DMS153 treated with DMSO at 0.1 percent for 48 hours (cell line): ENCODE measurements around the gene NPAS3.
"Not testable (repeated sequence)": the region's sequence is repeated elsewhere in the genome, so short reads cannot be mapped to it uniquely, and the experiment has no call there.

Experiments
- DNase-seq: peaks from one replicate; lab custom pipeline; 2025; ENCODE audit not compliant: unreplicated experiment; lab: John Stamatoyannopoulos, UW

NPAS3 gene

DNA sequence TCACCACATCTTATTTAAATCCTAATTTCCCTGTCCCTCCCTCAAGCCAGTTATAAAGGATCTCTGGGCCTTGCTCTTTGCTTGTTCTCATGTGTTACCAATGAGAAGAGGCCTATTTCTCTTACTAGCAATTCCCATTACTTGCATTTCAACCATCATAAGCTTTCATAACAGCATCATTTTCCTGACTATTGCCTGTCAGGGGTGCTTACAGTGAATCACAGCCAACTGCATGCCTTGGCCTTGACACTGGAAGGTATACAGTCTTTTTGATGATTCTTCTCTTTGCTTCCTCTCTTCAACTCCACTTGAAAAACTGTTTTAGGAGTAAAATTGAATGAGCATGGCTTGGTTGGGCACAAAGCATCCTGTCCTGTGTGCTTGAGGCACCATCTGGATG is 127.0 kb downstream of the NPAS3 start:
- DNase-seq, result no peak

DNA sequence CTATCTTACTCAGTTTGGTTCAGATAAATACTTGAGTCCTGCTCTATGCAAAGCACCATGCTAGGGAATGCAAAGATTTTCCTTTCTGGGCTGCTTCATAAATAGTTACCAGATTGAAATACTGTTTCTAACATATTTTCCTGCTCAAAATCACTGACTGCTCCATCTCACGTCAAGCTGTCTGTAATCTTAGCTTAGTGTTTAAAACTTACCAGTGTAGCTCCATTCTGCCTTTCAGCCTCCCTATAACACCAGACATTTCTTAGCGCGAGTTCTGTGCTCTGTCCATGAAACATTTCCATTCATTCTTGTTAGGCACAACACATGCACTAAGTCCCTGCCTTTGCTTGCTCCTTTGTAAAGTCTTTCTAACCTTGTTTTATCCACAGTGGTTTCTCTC is 129.4 kb downstream of the NPAS3 start:
- no peak for DNase-seq

GRCh38 chr14:33068626-33069025 is 129.9 kb downstream of the NPAS3 start:
- DNase-seq, result no peak

- DNase-seq, result no peak
Measured at GRCh38 chr14:33070475-33070874, 131.8 kb downstream of the NPAS3 start.

- DNase-seq, result no peak
Measured at GRCh38 chr14:33073023-33073422, 134.3 kb downstream of the NPAS3 start.

- DNase-seq, result peak; percentile 25
Measured at GRCh38 chr14:33081259-33081658, 142.6 kb downstream of the NPAS3 start.

- DNase-seq, result no peak
Measured at GRCh38 chr14:33085799-33086198, 147.1 kb downstream of the NPAS3 start.

DNA sequence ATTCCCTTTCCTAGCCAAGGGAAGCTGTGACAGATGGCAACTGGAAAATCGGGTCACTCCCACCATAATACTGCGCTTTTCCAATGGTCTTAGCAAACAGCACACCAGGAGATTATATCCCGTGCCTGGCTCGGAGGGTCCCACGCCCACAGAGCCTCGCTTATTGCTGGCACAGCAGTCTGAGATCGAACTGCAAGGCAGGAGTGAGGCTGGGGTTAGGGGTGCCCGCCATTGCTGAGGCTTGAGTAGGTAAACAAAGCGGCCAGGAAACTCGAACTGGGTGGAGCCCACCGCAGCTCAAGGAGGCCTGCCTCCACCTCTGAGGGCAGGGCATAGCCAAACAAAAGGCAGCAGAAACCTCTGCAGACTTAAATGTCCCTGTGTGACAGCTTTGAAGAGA is 149.6 kb downstream of the NPAS3 start:
- DNase-seq, result not testable (repeated sequence)

DNA sequence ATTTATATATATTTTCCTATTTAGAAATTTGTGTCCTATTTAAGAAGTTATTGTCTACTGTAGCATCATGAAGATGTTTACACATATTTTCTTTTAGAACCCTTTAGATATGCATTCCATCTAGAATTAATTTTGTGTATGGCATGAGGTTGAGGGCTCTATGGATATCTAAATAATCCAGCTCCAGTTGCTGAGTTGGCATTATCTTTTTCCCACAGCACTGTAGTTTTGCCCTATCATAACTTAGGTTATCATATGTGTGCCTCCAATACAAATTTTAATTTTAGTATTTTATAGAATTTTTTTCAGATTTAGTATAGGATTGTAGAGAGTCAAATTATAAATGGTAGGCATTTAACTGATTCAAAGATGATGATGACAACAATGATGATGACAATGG is 159.3 kb downstream of the NPAS3 start:
- no peak for DNase-seq

GRCh38 chr14:33103489-33103888 is 164.8 kb downstream of the NPAS3 start:
- DNase-seq, result no peak

DNA sequence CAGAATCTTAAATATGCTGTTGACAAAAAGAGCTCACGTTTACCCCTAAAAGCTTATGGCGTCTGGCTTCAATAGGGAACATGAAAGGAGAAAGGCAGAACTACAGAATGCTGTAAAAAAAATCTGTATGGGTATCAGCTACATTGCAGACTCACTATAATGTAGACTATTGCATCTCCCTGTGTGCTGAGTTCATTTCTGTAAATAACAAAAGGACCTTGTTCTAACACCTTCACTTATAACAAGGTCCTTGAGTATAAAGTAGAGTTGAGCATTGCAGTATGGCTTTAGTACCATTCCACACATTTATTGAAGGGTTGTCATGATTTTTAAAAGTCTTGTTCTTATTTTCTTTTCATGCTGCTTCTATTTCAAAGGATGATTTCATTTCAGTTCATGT is 165.3 kb downstream of the NPAS3 start:
- DNase-seq, result no peak

- DNase-seq, result no peak
Measured at GRCh38 chr14:33110737-33111443, 172.2 kb downstream of the NPAS3 start.

GRCh38 chr14:33114331-33114730 is 175.7 kb downstream of the NPAS3 start:
- no peak for DNase-seq

- peak; percentile 42 for DNase-seq
Measured at GRCh38 chr14:33118668-33119067, 180.0 kb downstream of the NPAS3 start.

GRCh38 chr14:33120341-33120740 is 181.7 kb downstream of the NPAS3 start:
- DNase-seq, result no peak

GRCh38 chr14:33120966-33121365 is 182.3 kb downstream of the NPAS3 start:
- no peak for DNase-seq

DNA sequence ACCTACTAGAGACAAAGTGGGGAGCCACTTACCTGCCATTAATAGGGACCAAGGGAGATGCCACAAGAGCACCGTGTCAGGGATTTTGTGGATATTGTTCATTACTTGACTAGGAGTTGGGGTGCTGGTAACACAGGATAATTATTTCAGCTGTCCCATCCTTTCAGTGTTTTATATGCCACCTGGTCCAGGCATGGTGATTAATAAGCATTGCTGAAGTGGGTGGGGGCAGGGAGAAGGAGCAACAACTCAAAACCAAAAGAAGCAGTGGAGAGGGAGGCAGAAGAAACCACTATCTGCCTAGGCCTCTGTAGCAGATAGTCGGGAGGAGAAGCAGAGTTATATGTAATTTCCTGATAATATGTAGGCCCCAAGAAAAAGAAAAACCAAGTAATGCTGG is 184.6 kb downstream of the NPAS3 start:
- no peak for DNase-seq

DNA sequence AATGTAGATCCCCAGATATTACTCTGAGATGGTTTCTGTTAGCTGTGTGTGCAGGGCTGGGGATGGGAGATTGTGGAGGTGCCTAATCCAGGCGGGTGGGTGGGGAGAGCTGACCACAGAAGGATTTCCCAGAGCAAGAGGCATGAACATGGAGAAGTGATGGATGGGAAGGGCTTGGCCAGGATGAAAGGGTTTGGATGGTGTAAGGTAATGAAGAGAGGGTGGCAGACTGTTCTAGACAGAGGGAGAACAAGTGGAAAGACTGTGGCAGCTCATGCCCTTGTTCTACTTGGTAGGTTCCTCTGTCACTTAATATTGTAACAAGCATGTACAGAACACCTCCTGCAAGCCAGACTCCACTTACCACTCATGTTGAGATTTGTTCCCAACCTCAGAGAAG is 187.8 kb downstream of the NPAS3 start:
- DNase-seq, result no peak

GRCh38 chr14:33127531-33127930 is 188.9 kb downstream of the NPAS3 start:
- DNase-seq, result no peak

- no peak for DNase-seq
Measured at GRCh38 chr14:33131801-33132200, 193.1 kb downstream of the NPAS3 start.

DNA sequence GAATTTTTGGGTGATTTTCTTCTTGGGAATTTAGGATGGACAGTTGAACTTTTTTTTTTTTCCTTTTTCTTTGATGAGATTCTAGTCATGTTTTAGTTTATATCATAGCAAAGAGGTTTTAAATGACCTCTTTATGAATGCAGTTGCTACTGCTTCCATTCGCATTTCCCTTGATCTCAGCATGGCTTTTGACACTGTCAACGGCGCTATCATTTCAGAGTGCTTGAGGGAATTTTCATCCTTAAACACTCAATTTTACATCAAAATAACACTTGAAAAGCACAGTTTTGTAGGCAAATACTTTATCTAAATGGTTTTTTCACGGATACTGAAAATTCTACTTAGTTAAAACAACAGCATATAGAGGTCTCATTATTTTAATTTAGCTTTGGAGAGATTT is 195.5 kb downstream of the NPAS3 start:
- DNase-seq, result no peak

DNA sequence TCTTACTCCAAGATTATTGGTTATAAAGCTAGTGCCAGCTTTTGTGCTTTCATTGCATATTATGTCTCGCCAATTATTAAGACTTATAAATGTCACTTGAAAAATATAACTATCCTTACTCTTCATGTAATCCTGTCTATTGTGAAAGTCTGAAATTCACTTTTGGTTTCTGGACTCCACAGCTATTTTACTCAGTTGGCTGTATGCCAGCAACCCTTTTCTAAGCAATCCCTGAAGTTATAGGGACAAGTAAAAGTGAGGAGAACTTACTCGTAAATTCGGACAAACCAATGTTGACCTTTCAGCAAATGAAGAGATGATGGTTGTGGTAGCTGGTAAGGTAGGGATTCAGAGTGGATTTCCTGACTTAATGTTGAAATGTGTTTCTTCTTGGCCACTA is 196.3 kb downstream of the NPAS3 start:
- DNase-seq, result no peak

- no peak for DNase-seq
Measured at GRCh38 chr14:33150666-33151428, 212.2 kb downstream of the NPAS3 start.
